Measurements from ENCODE around the gene MAP4K1.

MAP4K1 gene

DNA sequence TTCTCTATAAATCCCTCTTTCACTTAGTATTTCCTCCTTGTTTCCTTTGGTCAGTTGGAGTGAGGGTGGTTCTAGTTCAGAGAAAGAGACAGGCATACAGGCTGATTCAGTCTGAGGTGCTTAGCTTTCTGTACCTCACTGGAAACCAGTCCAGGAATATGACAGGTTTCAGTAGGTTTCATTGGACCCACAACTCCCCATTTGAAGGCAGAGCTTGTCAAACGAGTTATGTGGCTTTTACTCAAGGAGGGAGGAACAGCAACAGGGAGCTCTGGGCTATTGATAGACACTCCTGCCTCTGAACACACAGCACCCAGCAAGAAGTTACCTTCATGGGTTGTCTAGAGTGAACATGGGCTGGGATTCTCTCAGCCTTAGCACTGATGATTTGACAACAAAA lies 44.2 kb upstream of the MAP4K1 start:
- peak; percentile 42; the same call in 1 of the 2 replicates for TF ChIP-seq EP300 (IDR thresholded peaks at IDR 0.05; ENCODE audit: borderline replicate concordance)
- peak; percentile 43; the same call in 1 of the 2 replicates for TF ChIP-seq FOXM1 (IDR thresholded peaks at IDR 0.05; ENCODE audit: borderline replicate concordance, low read depth)
- TF ChIP-seq, protein P1, sequence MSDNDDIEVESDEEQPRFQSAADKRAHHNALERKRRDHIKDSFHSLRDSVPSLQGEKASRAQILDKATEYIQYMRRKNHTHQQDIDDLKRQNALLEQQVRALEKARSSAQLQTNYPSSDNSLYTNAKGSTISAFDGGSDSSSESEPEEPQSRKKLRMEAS (IDR thresholded peaks at IDR 0.05): peak; percentile 46; the same call in 1 of the 2 replicates
- TF ChIP-seq NFIC (IDR thresholded peaks at IDR 0.05): peak; percentile 28; the same call in 1 of the 2 replicates
- TF ChIP-seq RAD21 (IDR thresholded peaks at IDR 0.05; ENCODE audit: low read depth): no peak

DNA sequence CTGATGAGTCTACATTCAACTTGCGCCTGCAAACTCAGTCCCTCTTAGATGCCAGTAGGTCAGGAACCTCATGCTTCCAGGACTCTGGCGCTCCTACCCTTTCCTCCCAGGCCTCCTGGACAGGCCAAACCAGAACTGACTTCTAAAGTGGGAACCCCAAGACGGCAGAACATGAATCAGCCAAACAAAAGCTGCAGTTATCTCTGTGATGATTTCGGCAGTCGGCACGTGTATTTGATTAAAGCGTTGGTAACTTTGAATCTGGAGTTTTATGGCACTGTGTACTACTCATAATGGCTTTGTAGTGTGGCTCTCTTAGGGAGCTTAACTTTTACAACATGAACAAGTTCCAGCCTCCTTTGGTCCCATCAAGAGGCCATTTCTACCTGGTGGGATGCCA lies 43.4 kb upstream of the MAP4K1 start:
- TF ChIP-seq FOXM1 (IDR thresholded peaks at IDR 0.05; ENCODE audit: borderline replicate concordance, low read depth) (no peak), TEAD4 (IDR thresholded peaks at IDR 0.05) (no peak), CEBPB (IDR thresholded peaks at IDR 0.05) (no peak), EGR1 (IDR thresholded peaks at IDR 0.05) (no peak), RAD21 (IDR thresholded peaks at IDR 0.05; ENCODE audit: low read depth) (no peak), TAF1 (IDR thresholded peaks at IDR 0.05; ENCODE audit: low read depth) (no peak), YY1 (IDR thresholded peaks at IDR 0.05; ENCODE audit: low read depth) (no peak), NFIC (IDR thresholded peaks at IDR 0.05) (no peak), EP300 (IDR thresholded peaks at IDR 0.05; ENCODE audit: borderline replicate concordance) (no peak), TCF12 (IDR thresholded peaks at IDR 0.05; ENCODE audit: low read depth) (no peak), ZBTB7A (IDR thresholded peaks at IDR 0.05; ENCODE audit: low read depth) (no peak)
- TF ChIP-seq, protein P1 (IDR thresholded peaks at IDR 0.05): no peak
- TF ChIP-seq, protein P2, sequence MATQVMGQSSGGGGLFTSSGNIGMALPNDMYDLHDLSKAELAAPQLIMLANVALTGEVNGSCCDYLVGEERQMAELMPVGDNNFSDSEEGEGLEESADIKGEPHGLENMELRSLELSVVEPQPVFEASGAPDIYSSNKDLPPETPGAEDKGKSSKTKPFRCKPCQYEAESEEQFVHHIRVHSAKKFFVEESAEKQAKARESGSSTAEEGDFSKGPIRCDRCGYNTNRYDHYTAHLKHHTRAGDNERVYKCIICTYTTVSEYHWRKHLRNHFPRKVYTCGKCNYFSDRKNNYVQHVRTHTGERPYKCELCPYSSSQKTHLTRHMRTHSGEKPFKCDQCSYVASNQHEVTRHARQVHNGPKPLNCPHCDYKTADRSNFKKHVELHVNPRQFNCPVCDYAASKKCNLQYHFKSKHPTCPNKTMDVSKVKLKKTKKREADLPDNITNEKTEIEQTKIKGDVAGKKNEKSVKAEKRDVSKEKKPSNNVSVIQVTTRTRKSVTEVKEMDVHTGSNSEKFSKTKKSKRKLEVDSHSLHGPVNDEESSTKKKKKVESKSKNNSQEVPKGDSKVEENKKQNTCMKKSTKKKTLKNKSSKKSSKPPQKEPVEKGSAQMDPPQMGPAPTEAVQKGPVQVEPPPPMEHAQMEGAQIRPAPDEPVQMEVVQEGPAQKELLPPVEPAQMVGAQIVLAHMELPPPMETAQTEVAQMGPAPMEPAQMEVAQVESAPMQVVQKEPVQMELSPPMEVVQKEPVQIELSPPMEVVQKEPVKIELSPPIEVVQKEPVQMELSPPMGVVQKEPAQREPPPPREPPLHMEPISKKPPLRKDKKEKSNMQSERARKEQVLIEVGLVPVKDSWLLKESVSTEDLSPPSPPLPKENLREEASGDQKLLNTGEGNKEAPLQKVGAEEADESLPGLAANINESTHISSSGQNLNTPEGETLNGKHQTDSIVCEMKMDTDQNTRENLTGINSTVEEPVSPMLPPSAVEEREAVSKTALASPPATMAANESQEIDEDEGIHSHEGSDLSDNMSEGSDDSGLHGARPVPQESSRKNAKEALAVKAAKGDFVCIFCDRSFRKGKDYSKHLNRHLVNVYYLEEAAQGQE (IDR thresholded peaks at IDR 0.05; ENCODE audit: low read depth): no peak
- TF ChIP-seq, protein P3, sequence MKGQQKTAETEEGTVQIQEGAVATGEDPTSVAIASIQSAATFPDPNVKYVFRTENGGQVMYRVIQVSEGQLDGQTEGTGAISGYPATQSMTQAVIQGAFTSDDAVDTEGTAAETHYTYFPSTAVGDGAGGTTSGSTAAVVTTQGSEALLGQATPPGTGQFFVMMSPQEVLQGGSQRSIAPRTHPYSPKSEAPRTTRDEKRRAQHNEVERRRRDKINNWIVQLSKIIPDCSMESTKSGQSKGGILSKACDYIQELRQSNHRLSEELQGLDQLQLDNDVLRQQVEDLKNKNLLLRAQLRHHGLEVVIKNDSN (IDR thresholded peaks at IDR 0.05): no peak

DNA sequence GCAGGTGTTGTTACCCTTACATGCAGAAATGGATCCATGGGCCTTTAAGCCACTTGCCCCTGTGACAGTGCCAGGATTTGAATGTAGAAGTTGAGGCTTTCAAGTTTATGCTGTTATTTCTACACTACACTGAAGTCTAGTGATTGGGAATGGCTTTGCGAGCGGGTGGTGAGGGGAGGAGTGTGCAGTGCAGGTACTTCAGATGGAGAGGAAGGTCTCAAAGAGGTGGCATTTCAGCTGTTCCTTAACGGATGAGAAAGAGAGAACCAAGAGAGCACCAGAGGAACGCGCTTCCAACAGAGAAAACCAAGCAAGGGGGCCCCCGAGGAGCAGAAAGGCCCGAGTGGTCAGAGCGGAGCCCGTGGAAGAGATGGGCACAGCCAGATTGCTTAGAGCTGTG lies 43.0 kb upstream of the MAP4K1 start:
- no peak for TF ChIP-seq RAD21 (IDR thresholded peaks at IDR 0.05; ENCODE audit: low read depth)
- TF ChIP-seq, protein P1 (IDR thresholded peaks at IDR 0.05): no peak
- TF ChIP-seq CEBPB (IDR thresholded peaks at IDR 0.05): no peak

DNA sequence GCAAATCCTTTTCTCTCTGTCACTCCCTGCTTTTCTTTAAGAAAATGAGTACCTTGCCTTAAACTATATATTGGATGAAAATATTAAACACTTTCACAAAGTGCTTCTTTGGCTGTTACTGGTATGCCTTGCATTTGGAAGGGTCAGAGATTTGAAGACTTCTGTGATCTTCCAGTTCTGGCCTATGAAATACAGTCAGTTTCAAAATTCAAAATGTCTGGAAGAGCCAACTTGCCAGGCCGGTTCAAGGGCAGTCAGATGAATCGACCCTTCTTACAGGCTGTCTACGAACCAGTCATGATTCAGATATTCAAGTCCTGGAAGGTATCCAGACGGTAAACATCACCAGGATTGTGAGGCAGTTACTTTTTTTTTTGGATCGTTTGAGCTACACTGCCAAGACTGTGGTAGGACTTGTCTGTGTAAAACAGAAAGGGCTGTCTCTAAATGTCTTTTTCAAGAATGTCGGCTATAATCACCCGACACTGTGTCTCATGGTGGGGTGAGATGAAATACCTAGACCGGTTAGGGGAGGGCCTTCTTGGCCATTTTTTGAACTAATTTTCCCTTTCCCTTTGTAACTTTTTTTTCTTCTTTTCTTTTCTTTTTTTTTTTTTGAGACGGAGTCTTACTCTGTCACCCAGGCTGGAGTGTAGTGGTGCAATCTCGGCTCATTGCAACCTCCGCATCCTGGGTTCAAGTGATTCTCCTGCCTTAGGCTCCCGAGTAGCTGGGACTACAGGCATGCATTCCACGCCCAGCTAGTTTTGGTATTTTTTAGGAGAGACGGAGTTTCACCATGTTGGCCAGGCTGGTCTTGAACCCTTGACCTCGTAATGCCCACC lies 40.9 kb upstream of the MAP4K1 start:
- TF ChIP-seq CREB1 (IDR thresholded peaks at IDR 0.05; ENCODE audit: low read depth) (no peak), EGR1 (IDR thresholded peaks at IDR 0.05) (no peak), ZBTB7A (IDR thresholded peaks at IDR 0.05; ENCODE audit: low read depth) (no peak), TCF12 (IDR thresholded peaks at IDR 0.05; ENCODE audit: low read depth) (peak; percentile 90), YY1 (IDR thresholded peaks at IDR 0.05; ENCODE audit: low read depth) (peak; percentile 86), TAF1 (IDR thresholded peaks at IDR 0.05; ENCODE audit: low read depth) (no peak; the same call in 1 of the 2 replicates), FOXM1 (IDR thresholded peaks at IDR 0.05; ENCODE audit: borderline replicate concordance, low read depth) (peak; percentile 95), RAD21 (IDR thresholded peaks at IDR 0.05; ENCODE audit: low read depth) (no peak; the same call in 1 of the 2 replicates), EP300 (IDR thresholded peaks at IDR 0.05; ENCODE audit: borderline replicate concordance) (peak; percentile 88), NFIC (IDR thresholded peaks at IDR 0.05) (peak; percentile 97), TEAD4 (IDR thresholded peaks at IDR 0.05) (peak; percentile 88), CEBPB (IDR thresholded peaks at IDR 0.05) (peak; percentile 63)
- TF ChIP-seq, protein P1 (IDR thresholded peaks at IDR 0.05): peak; percentile 82
- TF ChIP-seq, protein P2 (IDR thresholded peaks at IDR 0.05; ENCODE audit: low read depth): no peak
- TF ChIP-seq, protein P3 (IDR thresholded peaks at IDR 0.05): peak; percentile 27; the same call in 1 of the 2 replicates

DNA sequence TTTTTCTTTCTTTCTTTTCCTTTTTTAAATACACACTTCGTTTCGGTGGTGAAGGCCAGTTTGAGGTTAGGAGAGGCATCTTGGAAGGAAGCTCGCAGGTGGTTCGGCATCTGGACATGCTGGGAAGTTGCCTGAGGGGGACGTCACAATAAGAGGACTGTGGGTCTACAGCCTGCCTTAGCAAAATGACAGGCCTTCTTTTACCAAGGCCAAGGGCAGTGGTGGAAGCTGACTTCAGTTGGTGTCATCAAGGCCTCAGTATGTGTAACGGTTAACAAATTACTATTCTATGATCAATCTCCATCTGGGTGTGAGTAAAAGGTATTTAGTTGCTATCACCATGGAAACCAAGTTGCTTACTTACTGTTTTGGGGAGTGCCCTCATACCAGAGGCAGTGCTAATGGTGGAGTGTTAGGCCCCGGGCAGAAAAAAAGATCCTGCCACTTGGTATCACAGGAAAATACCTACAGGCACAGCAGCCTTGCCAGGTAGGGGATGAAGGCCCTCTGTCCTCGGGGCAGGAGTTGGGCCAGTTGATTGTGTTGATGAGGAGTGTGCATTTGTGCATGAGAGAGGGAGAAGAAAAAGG lies 40.0 kb upstream of the MAP4K1 start:
- TF ChIP-seq TEAD4 (IDR thresholded peaks at IDR 0.05) (no peak), TCF12 (IDR thresholded peaks at IDR 0.05; ENCODE audit: low read depth) (0 out of 2 replicates have a peak, but pooled peaks have one; percentile 27), YY1 (IDR thresholded peaks at IDR 0.05; ENCODE audit: low read depth) (no peak), CREB1 (IDR thresholded peaks at IDR 0.05; ENCODE audit: low read depth) (no peak), EGR1 (IDR thresholded peaks at IDR 0.05) (no peak), ZBTB7A (IDR thresholded peaks at IDR 0.05; ENCODE audit: low read depth) (no peak), NFIC (IDR thresholded peaks at IDR 0.05) (no peak), FOXM1 (IDR thresholded peaks at IDR 0.05; ENCODE audit: borderline replicate concordance, low read depth) (no peak)
- TF ChIP-seq, protein P1 (IDR thresholded peaks at IDR 0.05): no peak
